Endodermal cell (in vitro differentiated cells): ENCODE results near the gene REEP5. TPM values are rescaled to one million over a fixed set of nuclear protein-coding genes. Genes with fewer than 3 reads are reported as not detected.

Experiments used
- DNase-seq: peaks from one replicate; pipeline ENCODE4 v3.0.0-alpha.2; 2017
- H3K27ac ChIP-seq: 2 replicates; pipeline ENCODE4 v1.5.1; 2013; ENCODE audit warnings: mild to moderate bottlenecking, low read depth, low read length, moderate library complexity
- H3K27me3 ChIP-seq: 2 replicates; pipeline ENCODE4 v1.6.1; 2013; ENCODE audit warnings: mild to moderate bottlenecking, low read length, moderate library complexity; ENCODE audit not compliant: insufficient read depth, control insufficient read depth, poor library complexity, severe bottlenecking
- H3K36me3 ChIP-seq: 2 replicates; pipeline ENCODE4 v1.7.0; 2013; ENCODE audit warnings: mild to moderate bottlenecking, low read length, moderate library complexity; ENCODE audit not compliant: control insufficient read depth, insufficient read depth
- H3K4me1 ChIP-seq: one replicate; pipeline ENCODE4 v1.7.0; 2013; ENCODE audit warnings: low read length; ENCODE audit not compliant: control insufficient read depth, insufficient read depth
- H3K4me3 ChIP-seq: 2 replicates; pipeline ENCODE4 v1.5.1; 2013; ENCODE audit warnings: mild to moderate bottlenecking, low read length, moderate library complexity
- H3K9ac ChIP-seq: 2 replicates; pipeline ENCODE4 v1.6.1; 2013; ENCODE audit warnings: mild to moderate bottlenecking, low read length, moderate library complexity; ENCODE audit not compliant: poor library complexity, severe bottlenecking; ENCODE audit errors: extremely low read depth
- H3K9me3 ChIP-seq: 2 replicates; pipeline ENCODE4 v1.6.1; 2013; ENCODE audit warnings: mild to moderate bottlenecking, low read length, moderate library complexity; ENCODE audit not compliant: control insufficient read depth
- H3K27ac Mint-ChIP-seq: 2 replicates; pipeline ENCODE4 v1.8.0; 2020; ENCODE audit warnings: mixed read lengths
- H3K27me3 Mint-ChIP-seq: 2 replicates; pipeline ENCODE4 v1.8.0; 2021; ENCODE audit warnings: mild to moderate bottlenecking, mixed read lengths; ENCODE audit not compliant: insufficient read depth
- H3K36me3 Mint-ChIP-seq: 2 replicates; pipeline ENCODE4 v1.8.0; 2020; ENCODE audit warnings: low read depth, mixed read lengths
- H3K4me1 Mint-ChIP-seq: 2 replicates; pipeline ENCODE4 v1.8.0; 2020; ENCODE audit warnings: mixed read lengths
- H3K4me3 Mint-ChIP-seq: 2 replicates; pipeline ENCODE4 v1.8.0; 2020; ENCODE audit warnings: mild to moderate bottlenecking, moderate library complexity, mixed read lengths
- H3K9me3 Mint-ChIP-seq: 2 replicates; pipeline ENCODE4 v1.8.0; 2020; ENCODE audit warnings: mild to moderate bottlenecking, mixed read lengths
- CTCF ChIP-seq: fragments of 200-600 bp; sonication (generic); conservative IDR thresholded peaks from 2 replicates; pipeline ENCODE4 v1.5.0; 2021; ENCODE audit warnings: antibody characterized with exemption, mild to moderate bottlenecking
- WGBS, 2 experiments: methylation state at CpG; one replicate each; pipeline versions ENCODE4 v1.1.5 to v1.1.7; 2013; ENCODE audit warnings: missing lambda C conversion rate in 2 of 2, mixed read lengths in 1 of 2; ENCODE audit not compliant: insufficient coverage in 1 of 2, insufficient read length in 1 of 2; 5-methylcytosine and 5-hydroxymethylcytosine counted together
- total RNA-seq, 2 donors: library from RNA; stranded (reverse); fragmentation: NEBNext Ultra II Directional in 1 of 2; extraction: Animal tissue kit (Norgen Biotek cat#: 25700) in 1 of 2; gene quantifications; 2 replicates in 1 of 2; 3 replicates in 1 of 2; pipeline ENCODE4 v1.2.1, GENCODE V29; 2021

REEP5 gene
- total RNA-seq, 2 donors from 2014 or later = 42.1 to 42.3 TPM

GRCh38 chr5:112883192-112883591 is 38.8 kb downstream of the REEP5 start:
- Histone ChIP-seq H3K9ac (no peak overlapping the region), H3K4me1 (no peaks in the 10 kb centered on the region), H3K36me3 (peaks cover 82% of the 10 kb centered on the region), H3K27ac (no peak overlapping the region), H3K27me3 (no peaks in the 10 kb centered on the region), H3K9me3 (no peaks in the 10 kb centered on the region), H3K4me3 (no peak overlapping the region)
- Mint-ChIP-seq H3K36me3 (peaks cover 37% of the 10 kb centered on the region), H3K9me3 (no peaks in the 10 kb centered on the region), H3K27ac (no peak overlapping the region), H3K4me1 (peaks cover 4% of the 10 kb centered on the region), H3K4me3 (no peak overlapping the region), H3K27me3 (no peaks in the 10 kb centered on the region)
- 94 to 100% methylated on average over 1 to 2 of the region's 2 CpGs for WGBS, 2 experiments
- no peak for DNase-seq
- TF ChIP-seq CTCF = no peak

- H3K4me3 Mint-ChIP-seq = no peak overlapping the region
- H3K27ac Mint-ChIP-seq = no peak overlapping the region
- no peaks in the 10 kb centered on the region for H3K9me3 Mint-ChIP-seq
- no peaks in the 10 kb centered on the region for H3K27me3 Mint-ChIP-seq
- Histone ChIP-seq H3K4me1 (no peaks in the 10 kb centered on the region), H3K27ac (no peak overlapping the region), H3K36me3 (peaks cover 83% of the 10 kb centered on the region), H3K9me3 (no peaks in the 10 kb centered on the region), H3K9ac (no peak overlapping the region), H3K4me3 (no peak overlapping the region), H3K27me3 (no peaks in the 10 kb centered on the region)
- WGBS, 2 experiments = 98 to 100% methylated on average over 2 of the region's 2 CpGs
- TF ChIP-seq CTCF = no peak
- H3K36me3 Mint-ChIP-seq = peaks cover 26% of the 10 kb centered on the region
- DNase-seq = no peak
- H3K4me1 Mint-ChIP-seq = peaks cover 4% of the 10 kb centered on the region
Observed at GRCh38 chr5:112880219-112880964, 41.6 kb downstream of the REEP5 start.

GRCh38 chr5:112878760-112879159 is 43.3 kb downstream of the REEP5 start:
- peaks cover 30% of the 10 kb centered on the region for H3K36me3 Mint-ChIP-seq
- DNase-seq = no peak
- no peaks in the 10 kb centered on the region for H3K9me3 Mint-ChIP-seq
- H3K9ac ChIP-seq = no peak overlapping the region
- H3K9me3 ChIP-seq = no peaks in the 10 kb centered on the region
- no peaks in the 10 kb centered on the region for H3K27me3 ChIP-seq
- H3K27me3 Mint-ChIP-seq = no peaks in the 10 kb centered on the region
- no peaks in the 10 kb centered on the region for H3K4me1 ChIP-seq
- peaks cover 4% of the 10 kb centered on the region for H3K4me1 Mint-ChIP-seq
- H3K27ac ChIP-seq = no peak overlapping the region
- H3K27ac Mint-ChIP-seq = peak overlapping the region; percentile 11
- H3K4me3 Mint-ChIP-seq = no peak overlapping the region
- H3K4me3 ChIP-seq = no peak overlapping the region
- peaks cover 80% of the 10 kb centered on the region for H3K36me3 ChIP-seq
- no peak for TF ChIP-seq CTCF
- 91 to 100% methylated on average over 1 to 4 of the region's 4 CpGs for WGBS, 2 experiments
